Lower lobe of right lung (tissue), 2 donors: ENCODE data around the gene ATXN8OS. TPM values are rescaled to one million over a fixed set of nuclear protein-coding genes. Genes with fewer than 3 reads are reported as not detected.
"Not testable (repeated sequence)": the region's sequence is repeated elsewhere in the genome, so short reads cannot be mapped to it uniquely, and the experiment has no call there.

Experiments
- ATAC-seq, 2 donors: fragments of 200-7000 bp; cut with Tn5 transposase; one replicate each; pipeline ENCODE4 v1.9.1; 2020 to 2022; ENCODE audit warnings: mild to moderate bottlenecking in 2 of 2, moderate library complexity in 2 of 2
- DNase-seq: peaks from one replicate; pipeline ENCODE4 v3.0.0-alpha.2; 2020
- H3K27ac ChIP-seq: fragments of 200-600 bp; one replicate; pipeline ENCODE4 v1.8.0; 2022
- H3K27me3 ChIP-seq: fragments of 200-600 bp; one replicate; pipeline ENCODE4 v1.8.0; 2022; ENCODE audit warnings: low read depth
- H3K36me3 ChIP-seq: fragments of 200-600 bp; one replicate; pipeline ENCODE4 v1.8.0; 2022; ENCODE audit warnings: mild to moderate bottlenecking
- H3K4me1 ChIP-seq: fragments of 200-600 bp; one replicate; pipeline ENCODE4 v1.8.0; 2022
- H3K4me3 ChIP-seq: fragments of 200-600 bp; one replicate; pipeline ENCODE4 v1.8.0; 2022; ENCODE audit warnings: mild to moderate bottlenecking
- H3K9me3 ChIP-seq: fragments of 200-600 bp; one replicate; pipeline ENCODE4 v1.8.0; 2022
- intact Hi-C: fragments of 100-400 bp; cut with DNase I; formaldehyde crosslinking; loops from one replicate; pipeline ENCODE4 v1.11.0; 2022
- total RNA-seq: library from RNA; stranded (reverse); fragmentation: NEBNext Ultra II Directional; extraction: Animal tissue kit (Norgen Biotek cat#: 25700); gene quantifications from one replicate; pipeline ENCODE4 v1.2.1, GENCODE V29; 2021
- TF ChIP-seq, protein P1 (sequence below): fragments of 200-600 bp; IDR thresholded peaks from one replicate; pipeline ENCODE4 v1.8.0; 2022; ENCODE audit warnings: antibody characterized with exemption, mild to moderate bottlenecking
- donor health status: DM: no; HTN: yes; CAD: no; lungs with severe emphysema.

ATXN8OS gene
- total RNA-seq, 1 donor from 2014 or later: not detected

DNA sequence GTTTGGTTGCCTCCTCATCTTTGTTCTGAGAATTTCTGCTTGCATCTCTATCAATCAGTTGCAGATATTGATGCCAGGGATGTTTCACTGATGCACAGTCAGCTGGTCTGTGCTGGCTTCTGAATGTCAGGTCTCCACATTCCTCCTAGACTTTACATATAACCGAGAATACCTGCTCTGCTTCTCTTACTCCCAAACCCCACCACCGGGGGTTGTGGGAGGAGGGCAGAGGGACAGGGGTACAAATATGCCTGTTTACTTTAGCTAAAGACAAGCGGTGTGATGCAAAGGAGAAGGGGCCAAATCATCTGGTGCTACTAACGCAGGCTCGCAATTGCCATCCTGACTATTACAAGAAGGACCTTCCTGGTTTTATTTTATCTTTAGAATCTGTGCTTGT is 18.1 kb downstream of the ATXN8OS start:
- no peak overlapping the region for H3K4me3 ChIP-seq
- H3K9me3 ChIP-seq: no peaks in the 10 kb centered on the region
- H3K27ac ChIP-seq: no peak overlapping the region
- H3K27me3 ChIP-seq: no peaks in the 10 kb centered on the region
- TF ChIP-seq, protein P1, sequence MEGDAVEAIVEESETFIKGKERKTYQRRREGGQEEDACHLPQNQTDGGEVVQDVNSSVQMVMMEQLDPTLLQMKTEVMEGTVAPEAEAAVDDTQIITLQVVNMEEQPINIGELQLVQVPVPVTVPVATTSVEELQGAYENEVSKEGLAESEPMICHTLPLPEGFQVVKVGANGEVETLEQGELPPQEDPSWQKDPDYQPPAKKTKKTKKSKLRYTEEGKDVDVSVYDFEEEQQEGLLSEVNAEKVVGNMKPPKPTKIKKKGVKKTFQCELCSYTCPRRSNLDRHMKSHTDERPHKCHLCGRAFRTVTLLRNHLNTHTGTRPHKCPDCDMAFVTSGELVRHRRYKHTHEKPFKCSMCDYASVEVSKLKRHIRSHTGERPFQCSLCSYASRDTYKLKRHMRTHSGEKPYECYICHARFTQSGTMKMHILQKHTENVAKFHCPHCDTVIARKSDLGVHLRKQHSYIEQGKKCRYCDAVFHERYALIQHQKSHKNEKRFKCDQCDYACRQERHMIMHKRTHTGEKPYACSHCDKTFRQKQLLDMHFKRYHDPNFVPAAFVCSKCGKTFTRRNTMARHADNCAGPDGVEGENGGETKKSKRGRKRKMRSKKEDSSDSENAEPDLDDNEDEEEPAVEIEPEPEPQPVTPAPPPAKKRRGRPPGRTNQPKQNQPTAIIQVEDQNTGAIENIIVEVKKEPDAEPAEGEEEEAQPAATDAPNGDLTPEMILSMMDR: no peak
- H3K4me1 ChIP-seq: no peaks in the 10 kb centered on the region
- intact Hi-C loops: no loop called here
- ATAC-seq (no peak), DNase-seq (no peak)
- no peaks in the 10 kb centered on the region for H3K36me3 ChIP-seq

DNA sequence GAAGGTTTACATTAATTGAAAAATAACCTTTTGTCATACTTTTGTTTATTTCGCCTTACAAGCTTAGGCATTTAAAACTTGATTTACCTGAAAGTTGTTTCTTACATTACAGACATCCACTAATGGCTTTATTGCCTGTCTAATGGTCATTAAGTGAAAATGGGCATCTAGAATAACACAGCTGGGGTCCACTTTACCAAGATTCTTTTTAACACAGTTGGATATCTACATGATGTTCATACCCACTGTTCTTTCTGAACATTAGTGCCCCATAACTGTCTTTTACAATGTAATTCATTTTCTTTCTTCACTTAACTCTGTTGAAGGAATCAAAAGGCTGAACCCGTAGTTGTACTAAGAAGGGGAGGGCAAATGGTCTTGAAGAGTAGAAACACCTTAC is 20.5 kb downstream of the ATXN8OS start:
- Histone ChIP-seq H3K27me3 (no peaks in the 10 kb centered on the region), H3K4me1 (no peaks in the 10 kb centered on the region), H3K9me3 (no peaks in the 10 kb centered on the region), H3K36me3 (no peaks in the 10 kb centered on the region), H3K27ac (no peak overlapping the region), H3K4me3 (no peak overlapping the region)
- no peak for ATAC-seq
- TF ChIP-seq, protein P1: no peak
- intact Hi-C loops: no loop called here
- no peak for DNase-seq

DNA sequence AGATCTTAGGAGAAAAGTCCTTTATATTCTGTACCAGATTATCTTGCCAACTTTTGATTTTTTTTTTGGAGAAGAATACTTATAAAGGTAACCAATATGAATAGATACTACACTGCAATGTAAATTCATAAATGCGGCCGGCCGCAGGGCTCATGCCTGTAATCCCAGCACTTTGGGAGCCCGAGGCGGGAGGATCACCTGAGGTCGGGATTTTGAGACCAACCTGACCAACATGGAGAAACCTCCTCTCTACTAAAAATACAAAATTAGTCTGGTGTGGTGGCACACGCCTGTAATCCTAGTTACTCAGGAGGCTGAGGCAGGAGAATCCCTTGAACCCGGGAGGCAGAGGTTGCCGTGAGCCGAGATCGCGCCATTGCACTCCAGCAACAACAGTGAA is 35.0 kb downstream of the ATXN8OS start:
- H3K4me3 ChIP-seq, intact Hi-C loops, H3K27ac ChIP-seq, H3K36me3 ChIP-seq, DNase-seq, H3K27me3 ChIP-seq, H3K4me1 ChIP-seq, ATAC-seq, H3K9me3 ChIP-seq: not testable (repeated sequence)

DNA sequence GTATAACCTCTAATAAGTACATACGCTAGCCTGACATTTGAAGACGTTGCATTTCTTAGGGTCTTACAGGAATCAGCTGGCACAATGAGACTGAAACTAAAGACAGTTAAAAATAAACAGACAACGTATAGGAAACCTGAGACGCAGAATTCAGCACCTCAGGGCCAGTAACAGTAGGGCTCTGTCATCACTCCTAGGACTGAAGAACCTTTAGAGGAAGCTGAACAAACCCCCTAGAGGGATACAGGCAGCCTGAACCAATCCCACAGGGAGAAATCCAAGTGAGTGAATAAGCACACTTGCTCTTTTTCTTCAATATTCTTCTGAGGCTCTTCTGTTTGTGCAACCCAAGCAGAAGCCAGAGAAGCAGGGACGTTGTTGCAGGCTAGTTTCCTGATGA is 54.5 kb downstream of the ATXN8OS start:
- TF ChIP-seq, protein P1: no peak
- intact Hi-C loops: no loop called here
- no peaks in the 10 kb centered on the region for H3K36me3 ChIP-seq
- H3K27me3 ChIP-seq: no peaks in the 10 kb centered on the region
- H3K4me1 ChIP-seq: no peaks in the 10 kb centered on the region
- no peaks in the 10 kb centered on the region for H3K9me3 ChIP-seq
- no peak overlapping the region for H3K27ac ChIP-seq
- no peak overlapping the region for H3K4me3 ChIP-seq
- ATAC-seq (no peak), DNase-seq (no peak)

DNA sequence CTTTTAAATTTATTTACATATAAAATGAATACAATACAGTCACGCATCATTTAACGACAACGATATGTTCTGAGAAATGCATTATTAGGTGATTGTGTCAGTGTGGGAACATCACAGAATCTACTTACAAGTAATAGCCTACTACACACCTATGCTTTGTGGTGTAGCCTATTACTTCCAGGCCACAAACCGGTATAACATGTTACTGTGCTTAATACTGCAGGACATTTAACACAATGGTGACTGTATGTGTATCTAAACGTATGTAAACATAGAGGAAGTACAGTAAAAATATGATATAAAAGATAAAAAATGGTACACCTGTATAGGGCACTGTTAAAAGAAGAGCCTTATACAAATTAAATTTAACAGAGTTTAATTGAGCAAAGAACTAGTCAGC is 63.1 kb downstream of the ATXN8OS start:
- Histone ChIP-seq H3K27ac (no peak overlapping the region), H3K27me3 (no peaks in the 10 kb centered on the region), H3K4me1 (no peaks in the 10 kb centered on the region), H3K4me3 (no peak overlapping the region), H3K9me3 (no peaks in the 10 kb centered on the region), H3K36me3 (no peaks in the 10 kb centered on the region)
- intact Hi-C loops: no loop called here
- no peak for DNase-seq
- TF ChIP-seq, protein P1: no peak
- ATAC-seq: no peak

DNA sequence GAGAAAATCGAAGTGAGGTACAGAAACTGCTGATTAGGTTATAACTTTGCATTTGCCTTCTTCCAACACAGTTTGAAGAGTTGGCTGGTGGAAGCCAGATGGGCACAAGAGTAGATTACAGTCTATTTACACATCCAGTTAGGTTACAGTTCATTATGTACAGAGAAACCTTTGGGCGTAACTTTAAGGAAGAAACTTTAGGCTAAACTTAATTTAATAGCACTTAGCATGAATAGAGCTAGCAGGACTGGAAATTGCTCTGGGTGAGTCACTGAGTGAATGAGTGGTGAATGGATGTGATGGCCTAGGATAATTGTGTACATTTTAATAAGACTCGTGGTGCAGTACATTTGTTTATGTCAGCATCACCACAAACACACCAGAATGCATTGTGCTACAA is 63.5 kb downstream of the ATXN8OS start:
- H3K27ac ChIP-seq: no peak overlapping the region
- H3K27me3 ChIP-seq: no peaks in the 10 kb centered on the region
- TF ChIP-seq, protein P1: no peak
- DNase-seq: no peak
- no peak for ATAC-seq
- H3K36me3 ChIP-seq: no peaks in the 10 kb centered on the region
- intact Hi-C loops: no loop called here
- H3K4me1 ChIP-seq: no peaks in the 10 kb centered on the region
- no peaks in the 10 kb centered on the region for H3K9me3 ChIP-seq
- no peak overlapping the region for H3K4me3 ChIP-seq
